GM12874 (cell line): ENCODE results near the gene ETV6.

Experiments
- CTCF ChIP-seq: IDR thresholded peaks from 2 replicates; pipeline ENCODE4 v1.5.1; 2011; ENCODE audit warnings: low read depth, mild to moderate bottlenecking, control low read depth, low read length, moderate library complexity; ENCODE audit not compliant: insufficient read depth

ETV6 gene

GRCh38 chr12:11712491-11712890 lies 63.0 kb downstream of the ETV6 start:
- no peak for TF ChIP-seq CTCF

- TF ChIP-seq CTCF: no peak
Measured at GRCh38 chr12:11713202-11713601, 63.7 kb downstream of the ETV6 start.

GRCh38 chr12:11714626-11715025 lies 65.2 kb downstream of the ETV6 start:
- no peak for TF ChIP-seq CTCF

GRCh38 chr12:11715621-11716020 lies 66.1 kb downstream of the ETV6 start:
- TF ChIP-seq CTCF: no peak

GRCh38 chr12:11716794-11717518 lies 67.5 kb downstream of the ETV6 start:
- TF ChIP-seq CTCF: no peak

- TF ChIP-seq CTCF: no peak
Measured at GRCh38 chr12:11717519-11717961, 68.1 kb downstream of the ETV6 start.

- no peak for TF ChIP-seq CTCF
Measured at GRCh38 chr12:11718105-11718504, 68.6 kb downstream of the ETV6 start.

- no peak for TF ChIP-seq CTCF
Measured at GRCh38 chr12:11718768-11719253, 69.3 kb downstream of the ETV6 start.
